ENCODE results near the gene PLEK.

GRCh38 chr2:68328901-68329300 is 36.2 kb upstream of the PLEK start:
- no peak for TF ChIP-seq CTCF (IDR thresholded peaks at IDR 0.05)
- TF ChIP-seq POLR2A (IDR thresholded peaks at IDR 0.05) = no peak
- no peak for TF ChIP-seq EP300 (IDR thresholded peaks at IDR 0.05)
- no peak for TF ChIP-seq POLR2AphosphoS5 (IDR thresholded peaks at IDR 0.05)
